HG02981 (cell line): ENCODE measurements around the gene FNTB.
A peak's percentile ranks its signal among the peaks of the same experiment; 100 is the strongest.

Experiments
- ATAC-seq: cut with Tn5 transposase; IDR thresholded peaks from one replicate; pipeline ENCODE4 v1.9.1; 2021; ENCODE audit warnings: mild to moderate bottlenecking, moderate library complexity; ENCODE audit not compliant: unreplicated experiment

FNTB gene

GRCh38 chr14:64986648-64987437 is at the start of gene FNTB:
Gene FNTB, plus strand, starts transcription at chr14:64986895. Its CDS starts 59 bp downstream, at chr14:64986954.
- ATAC-seq = peak; percentile 93

- no peak for ATAC-seq
These were observed 49.4 kb upstream of the FNTB start for GRCh38 chr14:64937171-64937820.

- no peak for ATAC-seq
These were observed 48.9 kb upstream of the FNTB start for GRCh38 chr14:64937821-64938193.

GRCh38 chr14:64938972-64939816 is 47.5 kb upstream of the FNTB start:
- no peak for ATAC-seq

- ATAC-seq = no peak
These were observed 46.9 kb upstream of the FNTB start for GRCh38 chr14:64939817-64940190.

DNA sequence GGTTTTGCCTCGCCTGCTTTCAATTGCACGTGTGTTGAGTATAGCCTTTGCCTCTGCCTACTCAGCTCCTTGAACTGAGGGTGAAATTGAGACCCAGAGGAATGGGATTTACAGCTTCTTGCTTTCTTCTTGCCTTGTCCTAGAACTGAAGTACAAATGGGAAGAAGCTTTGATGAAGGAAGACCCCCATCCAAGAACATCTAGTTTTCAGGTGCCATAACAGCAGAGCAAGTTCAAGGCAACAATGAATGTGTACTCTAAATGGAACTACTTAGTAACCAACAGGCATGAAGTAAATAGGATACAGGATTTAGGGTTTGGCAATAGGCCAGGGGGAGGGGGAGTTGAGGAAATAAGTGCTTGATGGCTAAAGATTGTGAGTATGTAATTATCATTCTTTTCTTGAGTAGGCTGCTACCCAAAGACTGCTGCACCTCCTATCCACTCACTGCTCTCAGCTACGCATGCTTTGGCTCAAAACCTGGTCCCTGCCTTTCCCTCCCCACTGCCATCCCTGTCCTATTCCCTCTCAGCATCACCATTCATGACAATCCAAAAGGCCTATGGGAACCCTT is 46.3 kb upstream of the FNTB start:
- ATAC-seq = no peak

GRCh38 chr14:64942531-64943111 is 44.1 kb upstream of the FNTB start, which contains the start of gene GPX2:
Gene GPX2, minus strand, starts transcription at chr14:64942745. Its CDS starts 19 bp downstream, at chr14:64942726.
- ATAC-seq = no peak

GRCh38 chr14:64943556-64943955 is 43.1 kb upstream of the FNTB start:
- ATAC-seq = no peak

DNA sequence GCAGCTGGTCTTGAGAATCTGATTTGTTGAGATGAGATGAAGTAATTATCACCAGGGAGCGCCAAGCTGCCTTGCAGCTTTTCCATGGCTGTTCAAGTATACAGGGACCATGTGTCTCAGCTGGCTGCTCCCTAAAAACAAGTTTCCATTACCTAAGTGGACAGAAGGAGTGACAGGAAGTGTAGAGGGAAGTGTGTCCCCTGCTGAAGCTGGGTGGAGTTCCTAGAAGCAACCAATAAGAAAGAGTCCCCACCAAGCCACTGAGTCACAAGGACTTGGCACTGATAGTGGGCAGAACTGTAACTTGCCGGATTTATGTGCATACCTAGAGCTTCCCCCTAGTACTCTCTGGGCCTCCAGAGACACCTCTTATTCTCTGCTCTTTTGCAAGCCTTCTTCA is 42.7 kb upstream of the FNTB start:
- no peak for ATAC-seq

- ATAC-seq = no peak
These were observed 41.8 kb upstream of the FNTB start for GRCh38 chr14:64944861-64945260.

- no peak for ATAC-seq
These were observed 41.1 kb upstream of the FNTB start for GRCh38 chr14:64945431-64946178.

DNA sequence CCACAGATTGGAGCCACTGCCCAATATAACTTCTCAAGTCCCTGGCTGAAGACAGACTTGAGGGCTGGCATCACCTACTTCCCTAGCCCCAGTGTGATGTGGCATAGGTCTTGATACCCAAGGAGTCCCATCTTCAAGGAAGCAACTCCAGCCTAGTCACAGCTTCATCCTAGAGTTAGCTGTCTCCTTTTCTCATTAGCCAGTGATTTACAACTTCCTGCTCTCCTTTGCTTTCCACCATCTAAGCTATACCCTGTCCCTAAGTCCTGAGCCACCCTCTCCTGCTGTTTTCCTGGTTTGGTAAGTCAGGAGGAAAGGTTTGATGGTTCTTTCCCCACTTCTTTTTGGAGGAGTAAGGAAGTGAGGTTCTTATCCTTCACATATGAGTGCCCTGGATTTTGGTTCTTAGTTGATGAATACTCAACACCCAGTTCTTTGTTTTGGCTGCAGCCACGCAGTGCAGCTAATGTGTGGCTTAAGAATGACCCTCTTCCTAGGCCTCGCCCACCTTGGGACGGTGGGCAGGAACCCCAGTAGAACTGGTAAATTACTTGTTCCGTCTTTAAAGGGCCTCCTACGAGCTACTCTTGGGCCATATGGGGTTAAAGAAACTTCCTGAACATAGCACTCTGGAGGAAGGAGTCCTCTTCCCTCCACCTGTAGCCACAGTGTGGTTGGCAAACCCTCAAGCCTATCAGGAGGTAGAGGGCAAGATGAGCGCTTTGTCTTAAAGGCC is 40.2 kb upstream of the FNTB start:
- ATAC-seq = no peak

DNA sequence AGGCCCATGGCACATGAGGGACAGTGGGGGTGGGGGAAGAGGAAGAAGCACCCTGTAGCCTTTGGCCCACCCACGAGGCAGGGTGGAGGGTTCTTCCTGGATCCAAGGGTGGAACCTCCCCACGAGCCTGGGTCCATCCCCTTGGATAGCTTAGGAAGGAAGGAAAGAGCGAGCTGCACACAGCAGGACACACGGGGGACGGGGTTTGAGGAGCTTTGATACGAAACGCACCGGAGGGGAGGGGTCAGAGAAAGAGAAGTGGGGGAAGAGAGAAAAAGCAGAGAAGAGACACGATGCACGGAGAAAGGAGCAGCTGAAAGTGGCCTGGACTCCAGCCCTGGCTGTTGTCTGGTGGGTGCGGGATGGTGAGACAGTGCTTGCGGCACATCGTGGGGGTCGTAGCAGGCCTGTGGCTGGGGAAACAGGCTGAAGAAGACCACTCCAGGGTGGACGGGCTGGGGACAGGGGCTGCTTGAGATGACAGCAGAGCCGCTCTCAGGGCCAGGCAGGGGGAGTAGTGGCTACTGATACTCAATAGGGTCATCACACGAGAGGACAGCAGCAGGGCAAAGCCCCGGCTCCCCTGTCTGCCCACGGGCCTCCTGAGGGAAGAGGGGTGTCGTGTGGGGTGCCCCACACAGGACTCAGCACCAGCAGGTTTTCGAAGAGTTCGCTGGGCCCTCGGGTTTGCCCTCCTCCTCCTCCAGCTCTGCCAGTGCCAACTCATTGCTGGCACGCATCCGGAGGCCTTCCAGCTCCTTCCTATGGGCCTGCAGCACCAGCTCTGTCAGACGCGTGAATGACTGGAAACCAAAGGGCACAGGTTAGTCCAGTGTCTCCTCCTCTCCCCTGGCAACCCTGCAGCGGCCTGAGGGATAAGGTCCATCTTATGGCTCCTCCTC is 38.7 kb upstream of the FNTB start:
- ATAC-seq = no peak

DNA sequence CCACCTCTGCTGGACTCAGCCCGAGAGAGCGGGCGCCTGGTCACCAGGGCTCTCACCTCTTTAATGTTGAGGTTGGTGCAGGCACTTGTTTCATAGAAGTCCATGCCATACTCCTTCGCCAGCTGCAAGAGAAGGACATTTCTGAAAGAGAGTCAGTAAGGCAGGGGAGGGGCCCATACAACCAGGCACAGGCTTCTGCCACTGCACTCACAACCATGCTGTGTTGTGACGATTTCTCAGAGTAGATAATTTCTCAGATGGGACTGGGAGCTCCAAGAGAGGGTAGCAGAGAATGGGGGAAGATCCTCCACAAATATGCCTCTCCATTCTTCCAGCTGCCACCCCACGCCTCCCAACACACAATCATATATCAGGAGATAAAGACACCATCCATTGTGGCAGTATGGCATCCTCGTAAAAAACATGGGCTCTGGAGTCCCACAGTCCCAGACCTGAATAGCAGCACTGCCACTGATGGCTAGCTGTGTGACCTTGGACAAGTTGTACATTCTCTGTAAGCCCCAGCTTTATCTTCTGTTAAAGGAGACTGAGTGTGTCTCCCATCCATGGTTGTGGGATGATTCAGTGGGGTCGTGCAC is 38.0 kb upstream of the FNTB start:
- ATAC-seq = no peak

DNA sequence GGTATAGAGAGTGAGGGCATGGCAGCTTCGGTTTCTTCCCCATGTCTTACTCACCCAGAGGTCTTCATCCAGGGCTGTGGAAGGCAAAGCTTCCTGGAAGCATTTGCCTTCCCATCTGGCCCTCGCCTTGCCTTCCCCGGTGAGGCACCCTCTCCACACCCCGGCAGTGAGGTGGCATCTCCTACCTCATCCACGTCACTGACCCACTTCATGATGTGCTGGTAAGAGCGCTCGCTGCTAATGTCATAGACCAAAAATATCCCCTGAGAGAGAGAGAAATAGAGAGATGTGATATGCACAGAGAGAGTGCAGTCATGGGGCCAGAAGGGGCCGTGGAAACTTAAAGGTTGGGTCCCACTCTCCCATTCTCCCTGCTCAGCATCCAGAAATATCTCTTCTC is 35.8 kb upstream of the FNTB start:
- ATAC-seq = no peak

GRCh38 chr14:64951291-64951690 is 35.4 kb upstream of the FNTB start:
- ATAC-seq = no peak

DNA sequence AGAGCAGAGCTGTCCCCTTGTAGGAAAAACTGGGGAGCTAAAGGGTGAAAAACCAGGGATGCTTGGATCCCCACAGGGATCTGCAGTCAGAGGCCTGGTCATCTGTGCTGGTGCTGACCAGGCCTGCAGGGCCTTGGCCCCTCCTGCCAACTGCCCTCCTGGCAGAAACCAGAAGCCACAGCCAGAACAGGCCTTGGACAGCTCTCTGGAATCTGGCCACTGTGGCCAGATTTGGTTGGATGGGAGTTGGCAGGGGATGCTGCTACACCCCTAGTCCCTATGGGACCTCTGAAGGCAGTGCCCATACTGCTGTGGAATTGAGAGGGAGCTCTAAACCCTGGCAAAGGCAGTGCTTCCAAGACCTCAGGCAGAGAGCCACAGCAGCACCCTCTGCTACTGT is 35.0 kb upstream of the FNTB start:
- no peak for ATAC-seq
